ENCODE measurements around the gene TPM1. TPM values are rescaled to one million over a fixed set of nuclear protein-coding genes. Genes with fewer than 3 reads are reported as not detected.

Gene TPM1
- total RNA-seq, 1 donor from 2014 or later, result 154 TPM

DNA sequence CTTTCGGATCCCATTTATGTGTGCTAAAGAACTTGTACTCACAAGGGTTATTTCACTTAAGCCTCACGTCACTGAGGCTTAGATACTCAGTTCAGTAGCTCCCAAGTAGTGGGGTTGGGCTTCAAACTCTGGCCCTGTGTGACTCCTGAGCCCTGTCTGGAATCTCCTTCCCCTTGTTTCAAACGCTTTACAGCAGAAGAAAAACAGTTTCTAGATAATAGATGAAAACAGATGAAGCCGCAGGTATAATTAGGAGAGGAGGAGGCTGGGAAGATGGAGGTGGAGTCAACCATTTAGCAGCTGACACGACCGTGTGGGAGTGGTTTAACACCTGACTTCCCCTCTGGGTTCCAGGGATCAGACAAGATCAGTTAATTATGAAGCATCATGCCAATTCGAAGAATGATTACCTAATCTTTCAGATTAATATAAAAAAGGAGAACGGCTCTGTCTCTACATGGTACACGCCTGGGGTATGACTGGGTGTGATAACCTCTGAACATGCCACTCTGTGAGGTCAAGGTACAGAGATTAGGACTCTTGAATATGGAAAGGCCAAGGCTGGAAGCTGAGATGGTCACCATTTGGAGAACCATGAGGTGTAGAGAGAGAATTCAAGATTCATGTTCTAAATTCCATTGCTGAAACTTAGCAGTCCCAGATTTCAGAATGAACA, 31.1 kb downstream of the TPM1 start:
- no peak for DNase-seq (ENCODE audit: low spot score)

GRCh38 chr15:63075015-63075983, 32.8 kb downstream of the TPM1 start:
- no peak for DNase-seq (ENCODE audit: low spot score)

GRCh38 chr15:63075984-63076713, 33.6 kb downstream of the TPM1 start:
- no peak for DNase-seq (ENCODE audit: low spot score)

DNA sequence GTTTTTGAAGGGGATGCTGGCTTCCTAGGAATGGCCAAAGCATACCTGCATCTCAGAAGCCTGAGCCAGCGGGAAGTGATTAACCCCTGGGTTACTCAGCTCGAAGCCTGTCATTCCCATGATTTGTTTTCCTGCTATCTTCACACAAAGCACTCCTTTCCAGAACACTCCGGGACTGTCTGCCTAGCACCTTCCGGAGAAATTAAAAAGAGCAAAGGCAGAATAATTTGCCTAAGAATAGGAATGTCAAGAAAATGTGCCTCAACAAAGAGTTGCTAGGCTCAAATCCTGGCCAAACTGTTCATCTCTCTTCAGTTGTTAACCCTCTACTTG, 34.1 kb downstream of the TPM1 start:
- no peak for DNase-seq (ENCODE audit: low spot score)

DNA sequence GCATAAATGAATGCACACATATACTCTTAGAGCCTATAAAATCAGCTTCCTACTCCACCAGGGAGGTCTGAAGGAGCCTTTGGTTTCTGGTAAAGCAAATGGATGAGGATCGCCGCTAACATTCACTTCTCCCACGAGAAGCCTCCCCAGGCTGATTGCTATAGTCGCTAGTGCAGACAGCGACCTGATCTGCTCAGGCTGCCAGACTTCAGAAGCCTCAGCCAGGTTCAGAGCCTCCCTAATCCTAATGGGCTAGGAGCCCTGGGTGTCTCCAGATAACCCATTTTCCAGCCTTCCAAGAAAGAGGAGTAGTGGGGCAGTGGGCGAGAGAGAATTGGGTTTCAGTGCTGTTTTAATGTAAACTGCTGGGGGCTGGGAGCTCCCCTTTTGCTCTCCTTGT, 35.4 kb downstream of the TPM1 start:
- no peak for DNase-seq (ENCODE audit: low spot score)

GRCh38 chr15:63079947-63080626, 37.5 kb downstream of the TPM1 start:
- no peak for DNase-seq (ENCODE audit: low spot score)

GRCh38 chr15:63080634-63081250, 38.2 kb downstream of the TPM1 start:
- DNase-seq (ENCODE audit: low spot score), result no peak

DNA sequence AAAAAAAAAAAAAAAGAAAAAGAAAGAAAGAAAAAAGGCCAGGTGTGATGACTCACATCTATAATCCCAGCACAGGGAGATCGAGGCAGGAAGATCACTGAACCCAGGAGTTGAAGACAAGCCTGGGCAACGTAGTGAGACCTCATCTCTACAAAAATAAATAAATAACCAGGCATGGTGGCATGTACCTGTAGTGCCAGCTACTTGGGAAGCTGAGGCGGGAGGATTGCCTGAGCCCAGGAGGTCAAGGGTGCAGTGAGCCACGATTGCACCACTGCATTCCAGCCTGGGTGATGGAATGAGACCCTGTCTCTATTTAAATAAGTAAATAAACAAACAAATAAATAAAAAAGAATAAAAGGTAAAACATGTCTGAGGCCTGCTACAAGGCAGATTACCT, 39.8 kb downstream of the TPM1 start:
- no peak for DNase-seq (ENCODE audit: low spot score)

GRCh38 chr15:63083044-63083443, 40.5 kb downstream of the TPM1 start:
- no peak for DNase-seq (ENCODE audit: low spot score)

- DNase-seq (ENCODE audit: low spot score), result no peak
Measured at GRCh38 chr15:63083541-63083940, 41.0 kb downstream of the TPM1 start.

DNA sequence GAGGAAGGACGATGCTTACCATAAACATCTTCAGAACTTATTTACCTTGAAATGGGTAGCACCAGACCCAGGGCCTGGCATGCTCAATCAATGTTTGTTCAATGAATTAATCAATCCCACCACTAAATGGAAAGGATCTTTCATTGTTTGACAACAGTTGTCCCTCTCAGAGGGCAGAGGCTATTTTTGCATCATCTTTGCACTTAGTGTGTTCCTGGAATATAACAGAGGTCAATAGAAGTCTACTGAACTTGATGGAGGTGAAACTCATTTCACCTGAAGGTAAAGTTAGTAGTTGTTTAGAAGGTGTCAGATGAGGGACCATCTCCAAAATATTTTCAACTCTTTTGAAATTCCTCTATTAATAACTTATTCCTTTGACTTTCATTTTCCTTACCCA, 42.3 kb downstream of the TPM1 start:
- no peak for DNase-seq (ENCODE audit: low spot score)

DNA sequence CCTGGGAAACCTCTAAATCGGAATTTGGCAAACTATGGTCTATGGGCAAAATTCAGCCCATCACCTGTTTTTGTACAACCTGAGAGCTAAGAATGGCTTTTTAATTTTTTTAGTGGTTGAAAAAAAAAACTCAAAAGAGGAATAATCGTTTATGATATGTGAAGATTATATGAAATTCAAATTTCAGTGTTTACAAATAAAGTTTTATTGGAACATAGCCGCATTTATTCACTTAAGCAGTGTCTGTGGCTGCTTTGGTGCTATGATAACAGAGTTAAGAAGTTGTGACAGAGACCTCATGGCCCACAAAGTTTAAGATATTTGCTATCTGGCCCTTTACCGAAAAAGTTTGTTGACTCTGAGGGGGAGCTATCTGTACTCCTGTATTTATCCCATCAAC, 42.7 kb downstream of the TPM1 start:
- DNase-seq (ENCODE audit: low spot score), result no peak

- DNase-seq (ENCODE audit: low spot score), result no peak
Measured at GRCh38 chr15:63086271-63086670, 43.7 kb downstream of the TPM1 start.

- no peak for DNase-seq (ENCODE audit: low spot score)
Measured at GRCh38 chr15:63086947-63087346, 44.4 kb downstream of the TPM1 start.

DNA sequence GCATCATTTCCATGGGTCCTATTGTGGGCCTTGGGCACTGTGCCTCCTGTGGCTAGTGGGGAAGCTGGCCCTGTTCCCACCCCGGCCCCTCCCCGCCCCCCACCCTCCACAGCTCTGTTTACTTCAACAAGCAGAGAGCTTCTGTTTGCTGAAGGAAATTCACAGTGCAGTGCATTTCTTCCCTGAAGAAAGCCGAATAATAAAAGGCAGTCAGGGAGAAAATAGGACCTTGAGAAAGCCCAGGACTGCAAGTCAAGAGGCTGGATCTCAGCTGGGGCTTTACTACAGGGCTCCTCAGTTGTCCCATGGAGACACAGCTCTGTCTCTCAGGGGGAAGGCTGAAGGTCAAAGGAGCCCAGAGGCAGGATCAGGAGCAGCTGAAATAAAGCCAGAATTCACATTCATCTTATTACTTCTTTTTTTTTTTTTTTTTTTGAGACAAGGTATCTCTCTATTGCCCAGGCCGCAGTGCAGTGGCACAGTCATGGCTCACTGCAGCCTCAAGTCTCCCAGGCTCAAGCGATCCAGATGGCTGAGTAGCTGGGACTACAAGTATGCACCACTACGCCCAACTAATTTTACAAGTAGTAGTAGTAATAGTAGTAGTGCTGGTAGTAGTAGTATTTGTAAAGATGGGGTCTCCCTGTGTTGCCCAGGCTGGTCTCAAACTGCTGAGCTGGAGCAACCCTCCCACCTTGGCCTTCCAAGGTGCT, 46.1 kb downstream of the TPM1 start:
- DNase-seq (ENCODE audit: low spot score), result no peak

GRCh38 chr15:63089260-63090043, 46.9 kb downstream of the TPM1 start:
- no peak for DNase-seq (ENCODE audit: low spot score)

DNA sequence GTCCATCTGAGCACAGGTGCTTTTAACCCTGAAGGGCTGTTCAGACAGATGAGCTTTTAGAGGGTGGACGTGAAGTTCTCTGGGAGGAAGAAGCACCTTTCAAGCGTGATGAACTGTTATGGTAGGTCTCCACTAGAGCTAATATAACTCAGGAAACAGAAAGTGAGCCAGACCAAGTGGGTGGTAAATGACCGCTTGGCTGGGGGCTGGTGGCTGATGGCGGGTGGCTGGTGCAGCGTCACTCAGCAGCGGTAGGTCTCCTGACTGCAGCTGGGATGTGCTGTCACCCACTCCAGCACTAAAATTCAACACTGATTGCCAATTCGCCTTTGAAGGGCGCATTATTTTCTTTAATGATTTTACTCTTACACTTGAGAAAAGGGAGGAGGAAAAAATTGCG, 47.9 kb downstream of the TPM1 start:
- DNase-seq (ENCODE audit: low spot score), result no peak

- DNase-seq (ENCODE audit: low spot score), result no peak
Measured at GRCh38 chr15:63090887-63091286, 48.3 kb downstream of the TPM1 start.

DNA sequence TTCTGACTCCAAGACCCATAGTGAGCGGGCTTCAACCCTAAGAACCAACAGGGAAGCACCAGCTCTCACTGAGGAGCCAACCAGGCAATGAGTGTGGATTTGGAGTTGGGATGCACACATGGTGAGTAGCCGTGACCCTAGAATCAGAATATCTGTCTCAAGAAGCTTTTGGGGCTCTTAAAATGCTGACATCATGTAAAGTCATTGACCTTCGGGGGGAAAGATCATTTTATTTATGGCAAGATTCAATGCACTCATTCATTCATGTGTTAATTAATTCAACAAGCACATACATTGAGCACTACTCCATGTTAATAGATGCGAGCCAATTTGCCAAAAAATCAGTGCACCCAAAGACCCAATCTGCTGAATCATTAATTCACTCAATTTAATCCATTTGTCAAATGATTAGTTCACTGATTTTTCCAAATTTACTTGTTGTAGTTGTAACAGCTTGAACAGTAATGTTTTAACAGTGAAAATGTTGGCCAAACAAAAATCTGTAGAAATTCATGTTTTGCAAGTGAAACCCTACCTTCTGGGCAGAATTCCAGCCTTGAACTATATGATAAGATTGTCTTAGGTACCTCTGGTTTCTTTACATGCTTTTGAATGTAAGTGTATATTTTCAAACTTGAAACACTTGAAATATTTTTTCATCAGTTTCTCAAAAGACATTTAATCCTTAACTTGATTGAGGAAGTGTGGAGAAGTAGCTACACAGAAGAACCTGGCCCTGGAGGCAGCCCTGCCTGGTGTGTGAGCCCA, 49.3 kb downstream of the TPM1 start:
- DNase-seq (ENCODE audit: low spot score), result no peak
